Islet of Langerhans (tissue), 1 donor: ENCODE measurements around the gene SLC33A1.

Experiments
- FAIRE-seq: peaks from one replicate; lab custom pipeline; 2011; peaks lifted over from hg19 to GRCh38; lab: Jason Lieb, UNC

Gene SLC33A1

DNA sequence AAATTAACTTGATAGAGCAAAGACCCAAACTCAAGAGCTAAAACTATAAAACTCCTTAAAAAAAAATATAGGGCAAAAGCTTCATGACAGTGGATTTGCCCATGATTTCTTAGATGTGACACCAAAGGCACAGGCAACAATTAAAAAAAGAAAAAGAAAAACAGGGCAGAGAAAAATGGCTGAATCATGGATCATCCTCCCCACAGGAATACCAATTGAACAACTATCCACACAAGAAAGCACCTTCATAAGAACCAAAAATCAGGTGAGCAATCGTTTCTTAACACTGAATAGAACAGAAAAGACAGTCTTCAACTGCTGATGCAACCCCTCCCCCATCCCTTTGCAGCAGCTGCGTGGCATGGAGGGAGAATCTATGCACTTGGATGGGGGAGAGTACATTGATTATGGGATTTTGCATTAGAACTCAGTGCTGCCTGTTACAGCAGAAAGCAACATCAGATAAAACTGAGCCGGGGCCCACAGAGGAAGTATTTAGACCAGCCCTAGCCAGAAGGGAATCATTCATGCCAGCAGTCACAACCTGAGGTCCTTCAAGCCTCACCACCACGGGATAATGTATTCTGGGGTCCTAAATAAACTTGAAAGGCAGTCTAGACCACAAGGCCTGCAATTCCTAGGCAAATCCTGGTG lies 63.8 kb downstream of the SLC33A1 start:
- FAIRE-seq, result no peak

DNA sequence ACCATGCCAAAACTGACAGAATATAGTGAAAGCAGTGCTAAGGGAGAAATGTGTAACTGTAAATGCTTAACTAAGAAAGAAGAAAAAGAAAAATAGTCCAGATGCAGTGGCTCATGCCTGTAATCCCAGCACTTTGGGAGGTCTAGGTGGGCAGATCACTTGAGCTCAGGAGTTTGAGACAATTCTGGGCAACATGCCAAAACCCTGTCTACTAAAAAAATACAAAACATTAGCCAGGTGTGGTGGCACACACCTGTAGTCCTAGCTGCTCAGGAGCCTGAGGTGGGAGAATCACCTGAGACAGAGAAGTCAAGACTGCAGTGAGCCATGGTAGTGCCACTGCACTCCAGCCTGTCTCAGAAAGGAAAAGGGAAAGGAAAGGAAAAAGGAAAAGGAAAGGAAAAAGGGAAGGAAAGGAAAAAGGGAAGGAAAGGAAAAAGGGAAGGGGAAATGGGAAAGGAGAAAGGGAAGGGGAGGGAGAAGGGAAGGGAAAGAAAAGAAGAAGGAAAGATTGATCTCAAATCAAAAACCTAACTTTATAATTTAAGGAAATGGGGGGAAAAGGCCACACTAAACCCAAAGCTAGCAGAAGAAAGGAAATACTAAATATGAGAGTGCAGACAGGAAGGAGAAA lies 68.4 kb downstream of the SLC33A1 start:
- FAIRE-seq, result no peak

DNA sequence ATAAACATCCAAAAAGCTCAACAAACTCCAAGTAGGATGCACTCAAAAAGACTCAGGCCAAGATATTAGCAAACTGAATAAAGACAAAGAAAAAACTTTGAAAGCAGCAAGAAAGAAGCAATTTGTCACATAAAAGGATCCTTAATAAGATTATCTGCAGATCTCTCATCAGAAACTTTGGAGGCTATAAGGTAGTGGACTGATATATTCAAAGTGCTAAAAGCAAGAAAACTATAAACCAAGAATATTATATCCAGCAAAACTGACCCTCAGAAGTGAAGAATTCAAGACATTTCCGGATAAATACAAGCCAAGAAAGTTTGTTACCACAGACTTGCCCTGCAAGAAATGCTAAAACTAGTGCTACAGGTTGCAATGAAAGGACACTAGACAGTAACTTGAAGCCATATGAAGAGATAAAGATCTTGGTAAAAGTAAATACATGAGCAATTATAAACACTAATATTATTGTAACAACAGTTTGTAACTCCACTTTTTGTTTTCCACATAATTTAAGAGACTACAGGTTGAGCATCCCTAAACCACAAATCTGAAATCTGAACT lies 71.8 kb downstream of the SLC33A1 start:
- no peak for FAIRE-seq

DNA sequence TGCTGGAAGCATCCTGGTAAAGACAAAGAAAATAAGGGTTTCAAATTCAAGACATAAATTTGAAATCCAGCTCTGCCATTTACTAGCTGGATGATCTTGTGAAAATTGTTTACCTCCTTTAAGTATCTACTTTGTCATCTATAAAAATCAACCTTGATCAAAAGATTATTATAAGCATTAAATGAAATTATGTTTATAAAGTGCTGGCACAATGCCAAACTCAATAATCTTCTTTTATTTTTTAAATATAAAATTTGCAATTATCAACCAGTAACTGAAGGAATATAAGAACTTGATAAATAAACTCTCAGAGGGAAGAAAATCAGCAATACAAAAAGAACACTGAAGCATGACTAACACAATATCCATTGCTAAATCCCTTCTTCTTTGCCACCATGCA lies 73.9 kb downstream of the SLC33A1 start:
- FAIRE-seq, result no peak

DNA sequence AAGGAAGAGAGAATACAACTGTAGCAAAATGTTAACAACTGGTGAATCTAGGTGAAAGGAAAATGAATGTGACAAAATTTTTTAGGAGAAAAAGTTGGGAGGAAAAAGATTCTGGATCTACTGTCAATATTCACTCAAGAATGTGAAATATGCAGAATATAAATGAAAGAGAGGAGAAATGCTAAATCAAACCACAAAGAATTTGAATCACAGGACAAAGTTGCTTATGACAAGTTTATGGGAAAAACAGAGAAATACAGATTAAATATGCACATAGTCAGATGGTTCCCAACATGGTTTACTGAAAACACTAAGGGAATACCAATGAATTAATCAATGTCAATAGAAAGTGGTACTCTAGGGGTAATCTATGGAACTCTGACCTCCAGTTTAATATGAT lies 75.8 kb downstream of the SLC33A1 start:
- no peak for FAIRE-seq

DNA sequence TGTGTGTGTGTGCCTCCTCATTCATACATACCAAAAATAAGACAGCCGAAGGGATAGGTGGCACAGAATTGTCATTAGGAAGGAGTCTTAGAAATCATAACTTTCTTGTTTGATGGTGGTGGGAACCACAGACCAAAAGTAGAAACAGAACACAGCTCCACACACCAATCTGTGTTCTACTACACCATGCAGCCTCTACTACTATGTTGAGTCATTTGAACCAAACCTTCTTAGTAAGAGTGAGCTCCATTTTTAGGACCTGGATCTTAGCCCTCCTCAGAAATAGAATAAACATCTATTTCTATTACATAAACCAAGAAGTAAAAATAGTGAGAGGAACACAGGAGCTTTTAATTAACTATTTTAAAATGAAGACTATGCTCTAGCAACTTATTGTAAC lies 81.4 kb downstream of the SLC33A1 start:
- no peak for FAIRE-seq

DNA sequence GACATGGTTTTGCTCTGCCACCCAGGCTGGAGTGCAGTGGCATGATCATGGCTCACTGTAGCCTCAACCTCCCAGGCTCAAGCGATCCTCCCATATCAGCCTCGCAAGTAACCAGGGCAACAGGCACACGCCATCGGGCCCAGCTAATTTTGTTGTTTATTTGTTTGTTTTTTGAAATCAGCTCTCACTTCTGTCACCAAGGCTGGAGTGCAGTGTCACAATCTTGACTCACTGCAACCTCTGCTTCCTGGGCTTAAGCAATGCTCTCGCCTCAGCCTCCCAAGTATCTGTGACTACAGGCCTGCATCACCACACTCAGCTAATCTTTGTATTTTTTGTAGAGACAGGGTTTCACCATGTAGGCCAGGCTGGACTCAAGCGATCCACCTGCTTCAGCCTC lies 83.1 kb downstream of the SLC33A1 start:
- FAIRE-seq, result no peak
